Measurements from ENCODE around the gene UMODL1. TPM values are rescaled to one million over a fixed set of nuclear protein-coding genes. Genes with fewer than 3 reads are reported as not detected.

The UMODL1 gene
- total RNA-seq, 1 donor = not detected

DNA sequence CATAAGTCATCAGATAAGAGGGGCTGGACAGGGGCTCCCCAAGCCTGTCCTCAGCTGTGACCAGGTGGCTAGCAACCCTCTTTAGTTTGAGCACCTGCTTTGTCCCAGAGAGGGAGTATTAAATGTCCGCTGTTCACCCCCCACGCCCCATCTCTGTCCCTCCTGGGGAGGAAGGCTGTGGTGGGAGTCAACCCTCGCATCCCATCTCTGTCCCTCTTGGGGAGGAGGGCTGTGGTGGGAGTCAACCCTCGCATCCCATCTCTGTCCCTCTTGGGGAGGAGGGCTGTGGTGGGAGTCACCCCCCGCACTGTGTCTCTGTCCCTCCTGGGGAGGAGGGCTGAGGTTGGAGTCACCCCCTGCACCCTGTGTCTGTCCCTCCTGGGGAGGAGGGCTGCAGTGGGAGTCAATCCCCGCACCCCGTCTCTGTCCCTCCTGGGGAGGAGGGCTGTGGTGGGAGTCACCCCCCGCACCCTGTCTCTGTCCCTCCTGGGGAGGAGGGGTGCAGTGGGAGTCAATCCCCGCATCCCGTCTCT is 75.2 kb downstream of the UMODL1 start:
- TF ChIP-seq, protein P1, sequence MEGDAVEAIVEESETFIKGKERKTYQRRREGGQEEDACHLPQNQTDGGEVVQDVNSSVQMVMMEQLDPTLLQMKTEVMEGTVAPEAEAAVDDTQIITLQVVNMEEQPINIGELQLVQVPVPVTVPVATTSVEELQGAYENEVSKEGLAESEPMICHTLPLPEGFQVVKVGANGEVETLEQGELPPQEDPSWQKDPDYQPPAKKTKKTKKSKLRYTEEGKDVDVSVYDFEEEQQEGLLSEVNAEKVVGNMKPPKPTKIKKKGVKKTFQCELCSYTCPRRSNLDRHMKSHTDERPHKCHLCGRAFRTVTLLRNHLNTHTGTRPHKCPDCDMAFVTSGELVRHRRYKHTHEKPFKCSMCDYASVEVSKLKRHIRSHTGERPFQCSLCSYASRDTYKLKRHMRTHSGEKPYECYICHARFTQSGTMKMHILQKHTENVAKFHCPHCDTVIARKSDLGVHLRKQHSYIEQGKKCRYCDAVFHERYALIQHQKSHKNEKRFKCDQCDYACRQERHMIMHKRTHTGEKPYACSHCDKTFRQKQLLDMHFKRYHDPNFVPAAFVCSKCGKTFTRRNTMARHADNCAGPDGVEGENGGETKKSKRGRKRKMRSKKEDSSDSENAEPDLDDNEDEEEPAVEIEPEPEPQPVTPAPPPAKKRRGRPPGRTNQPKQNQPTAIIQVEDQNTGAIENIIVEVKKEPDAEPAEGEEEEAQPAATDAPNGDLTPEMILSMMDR (IDR thresholded peaks at IDR 0.05; ENCODE audit: insufficient read depth, low read length) = no peak
- DNase-seq (ENCODE audit: low read depth) = no peak
- no peak overlapping the region for H3K4me3 ChIP-seq (ENCODE audit: low read depth, low read length)

DNA sequence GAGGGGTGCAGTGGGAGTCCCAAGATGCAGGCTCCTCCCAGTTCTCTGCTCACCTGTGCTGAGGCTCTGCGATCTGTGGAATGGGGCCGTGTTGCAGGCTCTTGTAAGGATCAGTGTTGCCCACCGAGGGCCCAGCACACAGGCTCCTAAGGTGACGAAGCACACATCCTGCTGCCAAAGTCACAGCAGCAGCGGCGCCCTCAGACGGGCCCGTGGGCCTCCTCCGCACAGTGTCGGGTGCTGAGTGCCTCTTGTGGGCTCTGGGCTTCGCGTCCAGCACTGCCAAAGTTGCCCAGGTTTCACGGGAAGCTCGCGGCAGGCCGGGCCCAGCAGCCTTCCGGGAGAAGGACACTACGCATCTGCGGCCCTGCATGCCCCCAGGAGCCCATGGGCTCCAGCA is 75.7 kb downstream of the UMODL1 start:
- DNase-seq (ENCODE audit: low read depth) = no peak
- no peak overlapping the region for H3K4me3 ChIP-seq (ENCODE audit: low read depth, low read length)
- TF ChIP-seq, protein P1 (IDR thresholded peaks at IDR 0.05; ENCODE audit: insufficient read depth, low read length) = no peak

DNA sequence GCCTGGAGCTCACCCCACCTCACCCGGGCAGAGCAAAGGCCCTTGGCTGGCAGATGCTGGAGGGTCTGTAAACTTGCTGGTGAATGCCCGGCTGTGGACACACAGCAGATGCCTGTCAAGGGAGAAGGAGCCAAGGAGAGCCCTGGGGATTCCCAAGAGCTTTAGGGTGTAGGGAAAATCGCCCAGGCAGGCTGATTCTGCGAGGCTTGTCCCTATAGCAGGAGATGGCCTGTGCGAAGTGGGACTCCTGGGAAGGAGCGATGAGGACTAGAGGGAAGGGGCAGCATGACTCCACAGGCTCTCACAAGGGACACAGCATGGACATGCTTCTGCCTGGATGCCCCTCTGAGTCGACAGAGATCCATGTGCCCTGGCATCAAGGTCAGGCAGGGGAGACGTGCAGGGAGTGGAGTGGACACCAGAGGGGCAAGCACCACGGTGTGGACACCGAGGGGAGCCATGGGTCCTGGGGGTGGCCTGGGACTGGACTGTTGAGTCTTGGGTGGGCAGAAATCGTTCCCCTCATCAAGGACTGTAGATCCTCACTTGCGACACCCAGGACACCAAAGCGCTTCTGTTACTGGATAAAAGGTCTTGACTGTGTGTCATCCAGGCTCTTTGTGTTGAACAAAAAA is 76.4 kb downstream of the UMODL1 start:
- no peak overlapping the region for H3K4me3 ChIP-seq (ENCODE audit: low read depth, low read length)
- DNase-seq (ENCODE audit: low read depth) = no peak
- TF ChIP-seq, protein P1 (IDR thresholded peaks at IDR 0.05; ENCODE audit: insufficient read depth, low read length) = no peak

DNA sequence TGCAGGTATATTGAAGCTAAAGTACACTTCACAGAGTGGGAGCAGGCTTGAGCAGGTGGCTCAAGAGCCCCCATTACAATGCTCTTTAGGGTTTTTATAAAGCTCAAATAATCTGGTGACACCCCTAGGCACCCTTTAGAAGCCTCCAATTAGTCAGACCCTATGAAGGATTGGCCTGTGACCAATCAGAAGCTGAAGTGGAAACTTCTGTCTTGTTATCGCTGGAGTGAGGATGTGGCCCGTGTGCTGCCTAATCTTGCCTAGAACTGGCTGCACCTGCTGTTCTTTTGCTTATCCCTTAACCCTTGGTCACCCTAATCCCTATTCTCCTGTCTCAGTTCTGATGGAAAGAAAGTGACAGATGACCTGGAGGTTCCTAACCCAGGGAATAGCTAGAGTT is 77.0 kb downstream of the UMODL1 start:
- TF ChIP-seq, protein P1 (IDR thresholded peaks at IDR 0.05; ENCODE audit: insufficient read depth, low read length) = no peak
- H3K4me3 ChIP-seq (ENCODE audit: low read depth, low read length) = no peak overlapping the region
- no peak for DNase-seq (ENCODE audit: low read depth)

DNA sequence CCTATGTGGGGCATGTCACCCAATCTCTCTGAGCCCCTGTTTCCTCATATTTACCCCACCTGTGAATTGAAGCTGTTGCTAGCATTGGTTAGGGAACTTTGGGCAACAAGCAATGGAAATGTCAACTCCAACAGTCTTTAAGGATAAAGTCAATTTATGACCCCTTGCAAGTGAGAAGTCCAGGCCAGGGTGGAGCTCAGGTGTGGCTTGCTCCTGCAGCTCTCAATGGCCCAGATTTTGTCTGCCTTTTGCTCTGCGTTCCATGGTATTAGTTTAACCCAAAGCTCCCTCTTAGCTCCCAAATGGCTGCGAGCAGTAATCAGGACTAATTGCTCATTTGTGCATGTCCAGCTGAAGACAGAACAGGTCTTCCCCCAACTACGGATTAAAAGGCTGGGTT is 77.5 kb downstream of the UMODL1 start:
- no peak overlapping the region for H3K4me3 ChIP-seq (ENCODE audit: low read depth, low read length)
- DNase-seq (ENCODE audit: low read depth) = no peak
- TF ChIP-seq, protein P1 (IDR thresholded peaks at IDR 0.05; ENCODE audit: insufficient read depth, low read length) = no peak

DNA sequence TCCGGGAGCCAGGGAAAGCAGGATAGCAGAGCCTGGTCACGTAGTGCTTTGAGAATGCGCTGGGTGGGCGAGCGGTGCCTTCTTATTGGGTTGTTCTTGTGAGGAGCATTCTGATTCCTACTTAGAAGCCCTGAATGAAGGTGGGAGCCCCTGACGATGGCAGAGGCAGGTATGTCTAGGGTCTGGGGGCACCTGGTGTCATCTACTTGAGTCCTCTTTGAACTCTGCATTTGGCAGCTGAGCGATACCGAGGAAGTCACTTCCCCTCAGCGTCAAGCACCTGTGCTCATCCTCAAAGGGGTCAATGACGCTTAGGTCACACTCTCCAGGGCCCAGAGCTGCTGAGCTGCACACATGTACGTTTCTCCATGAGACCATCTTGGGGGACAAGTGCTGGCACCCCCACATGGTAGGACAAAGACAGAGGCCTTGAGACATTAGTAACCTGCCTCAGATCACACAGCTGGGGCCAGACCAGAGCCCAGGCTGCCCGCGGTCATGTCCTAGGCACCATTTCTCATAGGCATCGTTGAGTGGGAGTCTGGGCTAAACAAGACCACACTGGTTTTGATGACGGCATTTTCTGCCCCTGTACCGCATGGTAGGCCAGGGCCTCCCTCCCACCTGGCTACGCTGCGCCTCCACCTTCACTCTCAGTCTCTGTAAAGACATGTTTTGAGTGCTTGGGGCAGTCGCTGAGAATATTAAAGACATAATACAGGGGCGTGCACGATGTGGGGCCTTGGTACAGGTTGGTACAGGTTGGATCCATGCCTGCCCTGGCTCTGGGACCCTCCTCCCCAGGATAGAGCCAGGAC is 78.7 kb downstream of the UMODL1 start:
- TF ChIP-seq, protein P1 (IDR thresholded peaks at IDR 0.05; ENCODE audit: insufficient read depth, low read length) = no peak
- no peak overlapping the region for H3K4me3 ChIP-seq (ENCODE audit: low read depth, low read length)
- DNase-seq (ENCODE audit: low read depth) = no peak
